ENCODE data around the gene HOXA6.

HOXA6 gene

DNA sequence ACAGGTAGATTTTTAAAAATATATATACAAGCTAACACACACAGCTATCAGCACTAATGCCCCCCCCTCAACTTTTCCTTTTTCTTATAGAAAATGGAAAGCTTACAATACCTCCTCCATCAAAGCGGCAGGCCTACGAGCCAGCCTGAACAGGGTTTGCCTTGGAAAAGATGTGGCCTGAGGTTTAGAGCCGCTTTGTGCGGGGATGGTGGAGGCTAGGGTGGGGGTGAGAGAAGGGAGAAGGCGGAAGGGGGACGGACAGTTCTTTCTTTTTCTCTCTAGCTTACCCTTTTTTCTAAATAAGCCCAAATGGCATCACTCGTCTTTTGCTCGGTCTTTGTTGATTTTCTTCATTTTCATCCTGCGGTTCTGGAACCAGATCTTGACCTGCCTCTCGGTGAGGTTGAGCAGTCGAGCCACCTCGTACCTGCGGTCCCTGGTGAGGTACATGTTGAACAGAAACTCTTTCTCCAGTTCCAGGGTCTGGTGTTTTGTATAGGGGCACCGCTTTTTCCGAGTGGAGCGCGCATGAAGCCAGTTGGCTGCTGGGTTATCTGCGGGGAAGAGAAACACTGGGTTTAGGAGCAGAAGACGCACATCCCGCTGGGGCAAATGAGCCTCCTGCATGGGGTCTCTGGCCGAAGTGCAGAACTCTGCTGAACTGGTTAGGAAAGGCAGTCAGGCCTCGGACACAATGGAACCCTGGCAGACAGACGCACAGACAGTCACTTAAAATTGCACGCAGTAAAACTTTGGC lies 15.9 kb upstream of the HOXA6 start:
- DNase-seq (ENCODE audit: insufficient read length, low spot score) (no peak), FAIRE-seq (no peak)

GRCh38 chr7:27162561-27163287 lies 15.2 kb upstream of the HOXA6 start:
- FAIRE-seq, result no peak
- no peak for DNase-seq (ENCODE audit: insufficient read length, low spot score)

DNA sequence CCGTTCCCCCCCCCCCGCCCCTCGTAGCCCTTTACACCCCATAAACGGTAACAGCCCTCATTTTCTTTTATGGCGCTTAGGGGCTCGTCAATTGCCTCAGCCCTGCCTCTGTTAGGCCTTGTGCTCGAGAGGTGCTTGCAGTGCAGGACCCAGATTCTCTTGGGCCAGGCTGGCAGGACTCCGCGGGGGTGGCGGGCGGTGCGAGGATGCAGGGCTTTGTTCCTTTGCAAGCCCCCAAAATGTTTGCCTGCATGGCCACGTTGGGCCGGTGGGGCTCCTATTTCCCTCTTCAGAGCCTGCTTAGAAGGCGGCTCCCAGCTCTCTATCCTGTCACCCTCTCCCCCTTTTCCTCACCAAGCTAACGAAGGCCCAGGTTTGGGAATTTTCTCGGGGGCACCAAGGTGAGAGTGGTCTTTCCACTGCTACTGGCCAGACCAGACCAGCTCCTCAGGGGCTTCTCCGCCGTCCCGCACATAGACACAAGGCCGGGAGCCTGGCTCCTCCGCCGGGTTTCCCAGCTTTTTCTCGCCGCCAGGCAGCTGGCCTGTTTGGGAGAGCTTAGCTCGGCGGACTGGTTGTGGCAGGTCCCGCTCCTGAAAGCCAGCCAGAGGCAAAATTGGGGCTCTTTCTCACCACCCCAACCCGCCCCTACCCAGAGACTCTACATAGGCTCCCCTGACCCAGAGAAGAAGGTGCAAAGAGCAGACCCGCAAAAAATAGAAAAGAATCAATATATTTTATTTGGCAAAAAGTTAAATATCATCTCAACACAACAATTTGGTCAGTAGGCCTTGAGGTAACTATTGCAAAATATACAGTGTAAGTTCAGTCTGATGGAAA lies 14.4 kb upstream of the HOXA6 start:
- FAIRE-seq (no peak), DNase-seq (ENCODE audit: insufficient read length, low spot score) (no peak)

DNA sequence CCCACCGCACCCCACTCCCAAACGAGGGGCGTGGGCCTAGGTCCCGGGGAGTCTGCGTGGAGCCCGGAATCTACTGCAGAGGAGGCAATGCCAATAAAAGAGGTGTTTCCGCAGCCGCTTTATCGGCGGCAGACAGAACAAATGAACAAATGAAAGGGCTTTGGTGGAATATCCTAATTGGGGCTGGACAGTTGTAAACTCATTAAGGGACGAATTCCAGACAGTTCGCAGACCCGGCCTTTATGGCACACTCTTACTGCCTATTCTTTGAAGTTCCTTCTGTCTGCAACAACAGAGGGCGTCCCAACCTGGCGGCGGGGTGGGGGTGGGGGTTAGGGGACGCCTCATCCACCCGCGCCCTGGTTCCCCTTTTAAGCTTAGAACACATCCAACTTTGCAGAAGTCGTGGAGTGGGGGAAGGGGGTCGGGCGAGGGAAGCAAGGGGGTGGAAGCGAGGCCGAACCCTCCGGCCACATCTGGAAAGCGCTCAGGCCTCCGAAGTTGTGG lies 13.7 kb upstream of the HOXA6 start:
- no peak for DNase-seq (ENCODE audit: insufficient read length, low spot score)
- FAIRE-seq, result no peak

- FAIRE-seq (peak; percentile 72), DNase-seq (ENCODE audit: insufficient read length, low spot score) (peak; percentile 76)
Measured at GRCh38 chr7:27160546-27161213, 13.1 kb upstream of the HOXA6 start.

DNA sequence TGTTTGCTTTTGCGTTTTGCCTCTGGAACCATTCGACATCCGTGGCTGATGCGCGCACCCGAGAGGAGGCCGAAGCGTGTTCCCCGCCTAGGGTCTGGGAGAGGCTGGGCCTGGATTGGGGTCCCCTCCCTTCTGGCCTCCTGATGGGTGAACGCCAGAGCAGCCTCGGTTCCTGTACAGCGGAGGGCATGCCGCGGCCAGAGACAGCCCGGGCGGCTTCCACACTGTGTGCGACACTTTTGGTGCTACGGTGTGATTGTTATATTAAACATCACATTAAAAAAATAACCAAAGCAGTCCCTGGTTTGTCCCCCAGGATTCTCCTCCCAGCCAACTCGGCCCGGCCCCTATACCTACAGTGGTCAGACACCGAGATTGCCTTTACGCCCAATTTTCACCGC lies 12.6 kb upstream of the HOXA6 start:
- FAIRE-seq, result no peak
- DNase-seq (ENCODE audit: insufficient read length, low spot score), result no peak

DNA sequence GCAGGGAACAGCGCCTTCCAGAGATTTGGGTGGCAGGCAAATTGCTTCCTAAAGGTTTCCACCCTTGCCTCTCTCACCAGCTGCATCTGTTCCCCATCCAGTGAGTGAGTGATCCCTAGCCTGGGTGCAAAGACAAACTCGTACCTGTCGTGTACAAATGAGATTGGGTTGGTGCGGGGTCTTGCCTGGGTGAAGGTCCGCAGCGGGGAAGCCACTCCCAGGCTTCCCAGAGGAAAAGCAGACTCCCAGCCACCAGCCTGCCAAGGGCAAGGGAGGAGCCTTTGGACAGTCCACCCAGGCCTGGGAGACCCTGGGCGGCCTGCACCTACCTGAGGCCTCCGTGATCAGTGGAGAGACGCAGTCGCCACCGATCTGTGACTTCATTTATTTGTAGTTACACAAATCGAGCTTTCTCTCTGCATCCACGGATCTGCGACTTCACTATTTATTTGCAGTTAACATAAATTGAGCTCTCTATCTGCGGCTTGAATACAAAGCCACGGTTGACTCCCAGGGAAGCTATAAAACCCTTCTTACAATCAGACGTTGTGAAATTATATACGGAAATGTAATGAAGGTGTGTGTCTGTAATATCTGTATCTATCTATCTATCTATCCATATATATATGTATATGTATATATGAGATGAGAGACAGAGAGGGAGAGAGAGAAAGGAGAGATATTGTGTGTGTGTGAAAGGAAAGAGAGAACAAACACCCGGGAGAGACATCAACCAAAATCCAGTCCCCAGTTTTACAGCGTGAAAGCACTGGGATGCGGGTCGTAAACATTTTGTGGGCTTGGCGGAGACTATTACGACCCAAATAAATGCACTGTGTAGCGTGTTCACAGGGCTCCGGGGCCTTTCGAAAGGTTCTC lies 11.9 kb upstream of the HOXA6 start:
- FAIRE-seq, result no peak
- DNase-seq (ENCODE audit: insufficient read length, low spot score), result no peak

GRCh38 chr7:27158436-27159265 lies 11.1 kb upstream of the HOXA6 start:
- no peak for DNase-seq (ENCODE audit: insufficient read length, low spot score)
- FAIRE-seq, result no peak

DNA sequence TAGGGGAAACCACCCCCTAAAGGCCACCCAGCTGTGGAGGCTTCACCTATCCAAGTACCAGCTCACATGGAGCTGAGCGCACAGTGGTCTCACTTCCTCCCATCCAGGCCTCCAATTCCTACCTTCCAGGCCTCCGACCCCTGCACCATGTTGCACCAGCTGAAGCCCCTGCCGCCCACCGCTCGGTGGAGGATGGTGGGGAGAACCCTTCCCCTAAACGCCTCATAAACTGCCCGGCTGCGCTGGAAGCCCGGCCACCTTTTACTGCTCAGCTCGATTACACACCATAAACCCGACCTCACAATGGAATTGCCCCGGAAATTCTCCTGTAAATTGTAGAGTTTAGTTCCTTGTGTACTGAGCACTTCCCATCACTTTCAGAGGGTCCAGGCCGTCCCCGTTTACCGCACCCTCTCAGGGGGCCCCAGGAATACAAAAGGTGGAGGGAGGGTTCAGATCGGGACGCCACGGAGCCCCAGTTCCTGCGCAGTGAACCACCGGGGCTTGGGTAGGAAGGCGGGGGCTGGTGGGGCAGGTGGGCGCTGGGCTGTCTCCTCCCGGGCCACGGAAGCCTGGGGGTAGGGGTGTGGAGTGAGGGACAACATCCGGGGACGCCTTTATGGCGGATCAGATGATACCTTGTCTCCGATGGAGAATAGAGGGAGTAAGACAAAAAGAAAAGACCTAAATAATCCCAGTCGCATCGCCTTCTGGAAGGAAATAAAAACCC lies 10.3 kb upstream of the HOXA6 start:
- FAIRE-seq, result no peak
- DNase-seq (ENCODE audit: insufficient read length, low spot score), result no peak

GRCh38 chr7:27156916-27157701 lies 9.5 kb upstream of the HOXA6 start:
- FAIRE-seq (no peak), DNase-seq (ENCODE audit: insufficient read length, low spot score) (no peak)

GRCh38 chr7:27156508-27156898 lies 8.9 kb upstream of the HOXA6 start, which contains the start of gene HOXA7:
HOXA7 (minus strand) TSS chr7:27156675; CDS start chr7:27156545, 130 bp downstream.
- DNase-seq (ENCODE audit: insufficient read length, low spot score), result peak; percentile 81

DNA sequence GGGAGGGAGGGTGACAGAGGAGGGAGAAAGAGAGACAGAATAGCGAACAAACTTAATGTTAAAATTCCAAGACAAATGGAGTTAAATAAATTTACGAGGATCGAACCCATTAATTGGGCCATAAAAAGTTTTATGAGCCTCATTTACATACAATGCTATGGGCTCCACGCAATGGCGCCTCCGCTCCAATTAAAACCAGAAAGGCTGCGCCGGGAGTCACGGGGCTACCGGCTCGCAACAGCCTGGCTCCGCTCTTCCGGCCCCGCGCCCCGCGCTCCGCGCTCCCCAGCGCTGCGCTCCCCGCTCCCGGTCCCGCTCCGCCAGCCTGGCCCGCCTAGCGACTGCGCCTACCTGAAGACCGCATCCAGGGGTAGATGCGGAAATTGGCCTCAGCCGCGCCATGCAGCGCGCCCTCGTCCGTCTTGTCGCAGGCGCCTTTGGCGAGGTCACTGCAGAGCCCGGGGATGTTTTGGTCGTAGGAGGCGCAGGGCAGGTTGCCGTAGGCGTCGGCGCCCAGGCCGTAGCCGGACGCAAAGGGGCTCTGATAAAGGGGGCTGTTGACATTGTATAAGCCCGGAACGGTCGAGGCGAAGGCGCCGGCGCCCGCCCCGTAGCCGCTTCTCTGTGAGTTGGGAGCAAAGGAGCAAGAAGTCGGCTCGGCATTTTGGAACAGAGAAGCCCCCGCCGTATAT lies 8.4 kb upstream of the HOXA6 start:
- DNase-seq (ENCODE audit: insufficient read length, low spot score) (no peak), FAIRE-seq (no peak)

More at GRCh38 chr7:27156508-27156898, 8.9 kb upstream of the HOXA6 start, which contains the start of gene HOXA7:
- no peak for FAIRE-seq

GRCh38 chr7:27154901-27155815 lies 7.6 kb upstream of the HOXA6 start:
- FAIRE-seq (no peak), DNase-seq (ENCODE audit: insufficient read length, low spot score) (no peak)

GRCh38 chr7:27154369-27154768 lies 6.8 kb upstream of the HOXA6 start:
- FAIRE-seq (no peak), DNase-seq (ENCODE audit: insufficient read length, low spot score) (no peak)

DNA sequence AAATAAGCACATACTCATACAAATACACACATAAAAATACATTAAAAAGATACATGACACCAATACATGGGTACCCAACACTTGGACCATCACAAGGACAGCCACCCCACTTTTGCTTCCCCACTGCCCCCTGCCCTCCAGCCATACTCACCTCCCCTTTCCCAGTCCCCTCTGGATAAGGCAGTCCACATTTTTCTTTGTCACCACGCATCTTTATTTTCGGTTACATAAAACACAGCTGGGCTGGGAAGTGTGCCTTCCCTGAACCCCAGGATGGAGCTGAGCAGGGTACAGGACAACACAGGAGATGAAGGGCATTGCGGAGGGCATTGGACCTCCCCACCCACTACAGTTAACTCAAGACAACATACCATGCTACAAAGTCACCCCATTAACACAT lies 6.0 kb upstream of the HOXA6 start:
- no peak for DNase-seq (ENCODE audit: insufficient read length, low spot score)
- FAIRE-seq, result no peak

All from HTR-8/SVneo (cell line).